Measurements from ENCODE around the gene KTN1. TPM values are rescaled to one million over a fixed set of nuclear protein-coding genes. Genes with fewer than 3 reads are reported as not detected.

KTN1 gene
- total RNA-seq, 1 experiment from 2014 or later = 125 TPM

DNA sequence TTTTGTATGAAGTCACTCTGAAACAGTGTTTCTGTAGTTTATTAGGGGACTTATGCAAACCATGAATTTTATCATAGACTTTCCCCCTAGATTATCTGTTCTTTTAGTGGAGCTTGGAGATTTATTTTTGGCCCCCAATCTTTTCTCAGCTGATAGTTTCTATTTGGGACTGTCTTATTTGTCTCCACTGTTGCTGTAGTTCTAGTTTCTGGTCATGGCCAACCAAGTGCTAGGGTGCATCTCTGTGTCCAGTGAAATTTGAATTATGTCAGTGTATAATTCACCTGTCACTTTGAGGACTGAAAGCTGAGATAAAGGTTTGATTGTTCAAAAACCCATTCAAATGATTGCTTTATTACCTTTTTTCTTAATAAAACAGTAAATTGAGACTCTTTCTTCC is 61.3 kb downstream of the KTN1 start (continued):
- TF ChIP-seq, protein P1, sequence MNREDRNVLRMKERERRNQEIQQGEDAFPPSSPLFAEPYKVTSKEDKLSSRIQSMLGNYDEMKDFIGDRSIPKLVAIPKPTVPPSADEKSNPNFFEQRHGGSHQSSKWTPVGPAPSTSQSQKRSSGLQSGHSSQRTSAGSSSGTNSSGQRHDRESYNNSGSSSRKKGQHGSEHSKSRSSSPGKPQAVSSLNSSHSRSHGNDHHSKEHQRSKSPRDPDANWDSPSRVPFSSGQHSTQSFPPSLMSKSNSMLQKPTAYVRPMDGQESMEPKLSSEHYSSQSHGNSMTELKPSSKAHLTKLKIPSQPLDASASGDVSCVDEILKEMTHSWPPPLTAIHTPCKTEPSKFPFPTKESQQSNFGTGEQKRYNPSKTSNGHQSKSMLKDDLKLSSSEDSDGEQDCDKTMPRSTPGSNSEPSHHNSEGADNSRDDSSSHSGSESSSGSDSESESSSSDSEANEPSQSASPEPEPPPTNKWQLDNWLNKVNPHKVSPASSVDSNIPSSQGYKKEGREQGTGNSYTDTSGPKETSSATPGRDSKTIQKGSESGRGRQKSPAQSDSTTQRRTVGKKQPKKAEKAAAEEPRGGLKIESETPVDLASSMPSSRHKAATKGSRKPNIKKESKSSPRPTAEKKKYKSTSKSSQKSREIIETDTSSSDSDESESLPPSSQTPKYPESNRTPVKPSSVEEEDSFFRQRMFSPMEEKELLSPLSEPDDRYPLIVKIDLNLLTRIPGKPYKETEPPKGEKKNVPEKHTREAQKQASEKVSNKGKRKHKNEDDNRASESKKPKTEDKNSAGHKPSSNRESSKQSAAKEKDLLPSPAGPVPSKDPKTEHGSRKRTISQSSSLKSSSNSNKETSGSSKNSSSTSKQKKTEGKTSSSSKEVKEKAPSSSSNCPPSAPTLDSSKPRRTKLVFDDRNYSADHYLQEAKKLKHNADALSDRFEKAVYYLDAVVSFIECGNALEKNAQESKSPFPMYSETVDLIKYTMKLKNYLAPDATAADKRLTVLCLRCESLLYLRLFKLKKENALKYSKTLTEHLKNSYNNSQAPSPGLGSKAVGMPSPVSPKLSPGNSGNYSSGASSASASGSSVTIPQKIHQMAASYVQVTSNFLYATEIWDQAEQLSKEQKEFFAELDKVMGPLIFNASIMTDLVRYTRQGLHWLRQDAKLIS (CRISPR knock-in tag; IDR thresholded peaks at IDR 0.05; ENCODE audit: borderline replicate concordance) = no peak
- TF ChIP-seq, protein P2, sequence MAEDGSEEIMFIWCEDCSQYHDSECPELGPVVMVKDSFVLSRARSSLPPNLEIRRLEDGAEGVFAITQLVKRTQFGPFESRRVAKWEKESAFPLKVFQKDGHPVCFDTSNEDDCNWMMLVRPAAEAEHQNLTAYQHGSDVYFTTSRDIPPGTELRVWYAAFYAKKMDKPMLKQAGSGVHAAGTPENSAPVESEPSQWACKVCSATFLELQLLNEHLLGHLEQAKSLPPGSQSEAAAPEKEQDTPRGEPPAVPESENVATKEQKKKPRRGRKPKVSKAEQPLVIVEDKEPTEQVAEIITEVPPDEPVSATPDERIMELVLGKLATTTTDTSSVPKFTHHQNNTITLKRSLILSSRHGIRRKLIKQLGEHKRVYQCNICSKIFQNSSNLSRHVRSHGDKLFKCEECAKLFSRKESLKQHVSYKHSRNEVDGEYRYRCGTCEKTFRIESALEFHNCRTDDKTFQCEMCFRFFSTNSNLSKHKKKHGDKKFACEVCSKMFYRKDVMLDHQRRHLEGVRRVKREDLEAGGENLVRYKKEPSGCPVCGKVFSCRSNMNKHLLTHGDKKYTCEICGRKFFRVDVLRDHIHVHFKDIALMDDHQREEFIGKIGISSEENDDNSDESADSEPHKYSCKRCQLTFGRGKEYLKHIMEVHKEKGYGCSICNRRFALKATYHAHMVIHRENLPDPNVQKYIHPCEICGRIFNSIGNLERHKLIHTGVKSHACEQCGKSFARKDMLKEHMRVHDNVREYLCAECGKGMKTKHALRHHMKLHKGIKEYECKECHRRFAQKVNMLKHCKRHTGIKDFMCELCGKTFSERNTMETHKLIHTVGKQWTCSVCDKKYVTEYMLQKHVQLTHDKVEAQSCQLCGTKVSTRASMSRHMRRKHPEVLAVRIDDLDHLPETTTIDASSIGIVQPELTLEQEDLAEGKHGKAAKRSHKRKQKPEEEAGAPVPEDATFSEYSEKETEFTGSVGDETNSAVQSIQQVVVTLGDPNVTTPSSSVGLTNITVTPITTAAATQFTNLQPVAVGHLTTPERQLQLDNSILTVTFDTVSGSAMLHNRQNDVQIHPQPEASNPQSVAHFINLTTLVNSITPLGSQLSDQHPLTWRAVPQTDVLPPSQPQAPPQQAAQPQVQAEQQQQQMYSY (CRISPR knock-in tag; IDR thresholded peaks at IDR 0.05) = no peak
- TF ChIP-seq NFYB (CRISPR knock-in tag; conservative IDR thresholded peaks at IDR 0.05; ENCODE audit: low read depth) (no peak), OVOL2 (CRISPR knock-in tag; IDR thresholded peaks at IDR 0.05; ENCODE audit: borderline replicate concordance) (no peak), SMAD3 (CRISPR knock-in tag; IDR thresholded peaks at IDR 0.05; ENCODE audit: borderline replicate concordance) (no peak), PRRX2 (CRISPR knock-in tag; IDR thresholded peaks at IDR 0.05) (no peak), ZNF232 (CRISPR knock-in tag; IDR thresholded peaks at IDR 0.05) (no peak), GTF2I (CRISPR knock-in tag; conservative IDR thresholded peaks at IDR 0.05) (no peak)

DNA sequence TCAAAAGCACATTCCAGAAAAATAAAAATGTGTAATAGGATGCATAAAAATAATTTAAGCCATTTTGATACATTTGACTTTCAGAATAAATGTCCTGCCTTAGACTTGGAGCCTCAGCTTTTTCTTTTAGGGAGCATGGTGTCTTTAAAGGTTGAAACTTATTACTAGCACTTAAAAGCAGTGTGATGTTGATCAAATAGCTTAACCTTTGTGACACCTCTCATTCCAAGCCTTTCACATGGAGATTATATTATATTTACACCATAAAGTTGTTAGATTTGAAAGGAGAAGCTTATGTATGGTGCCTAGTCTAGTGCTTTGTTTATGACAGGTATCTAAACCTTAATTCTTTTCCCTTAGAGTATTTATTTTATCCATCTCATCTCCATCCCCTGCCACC is 61.9 kb downstream of the KTN1 start:
- ChIA-PET POLR2A (no interaction called here), CTCF (interaction anchor here (0.6 to 2.4 kb wide), 5 partner anchors 44 to 841 kb away, joined by 3 to 14 read pairs (median 4); no protein-coding TSS in a partner anchor)
- no peaks in the 10 kb centered on the region for H3K9me3 Mint-ChIP-seq
- no peak for TF ChIP-seq PRRX2 (CRISPR knock-in tag; IDR thresholded peaks at IDR 0.05)
- TF ChIP-seq, protein P3, sequence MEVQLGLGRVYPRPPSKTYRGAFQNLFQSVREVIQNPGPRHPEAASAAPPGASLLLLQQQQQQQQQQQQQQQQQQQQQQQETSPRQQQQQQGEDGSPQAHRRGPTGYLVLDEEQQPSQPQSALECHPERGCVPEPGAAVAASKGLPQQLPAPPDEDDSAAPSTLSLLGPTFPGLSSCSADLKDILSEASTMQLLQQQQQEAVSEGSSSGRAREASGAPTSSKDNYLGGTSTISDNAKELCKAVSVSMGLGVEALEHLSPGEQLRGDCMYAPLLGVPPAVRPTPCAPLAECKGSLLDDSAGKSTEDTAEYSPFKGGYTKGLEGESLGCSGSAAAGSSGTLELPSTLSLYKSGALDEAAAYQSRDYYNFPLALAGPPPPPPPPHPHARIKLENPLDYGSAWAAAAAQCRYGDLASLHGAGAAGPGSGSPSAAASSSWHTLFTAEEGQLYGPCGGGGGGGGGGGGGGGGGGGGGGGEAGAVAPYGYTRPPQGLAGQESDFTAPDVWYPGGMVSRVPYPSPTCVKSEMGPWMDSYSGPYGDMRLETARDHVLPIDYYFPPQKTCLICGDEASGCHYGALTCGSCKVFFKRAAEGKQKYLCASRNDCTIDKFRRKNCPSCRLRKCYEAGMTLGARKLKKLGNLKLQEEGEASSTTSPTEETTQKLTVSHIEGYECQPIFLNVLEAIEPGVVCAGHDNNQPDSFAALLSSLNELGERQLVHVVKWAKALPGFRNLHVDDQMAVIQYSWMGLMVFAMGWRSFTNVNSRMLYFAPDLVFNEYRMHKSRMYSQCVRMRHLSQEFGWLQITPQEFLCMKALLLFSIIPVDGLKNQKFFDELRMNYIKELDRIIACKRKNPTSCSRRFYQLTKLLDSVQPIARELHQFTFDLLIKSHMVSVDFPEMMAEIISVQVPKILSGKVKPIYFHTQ (CRISPR knock-in tag; IDR thresholded peaks at IDR 0.05) = no peak
- TF ChIP-seq, protein P4, sequence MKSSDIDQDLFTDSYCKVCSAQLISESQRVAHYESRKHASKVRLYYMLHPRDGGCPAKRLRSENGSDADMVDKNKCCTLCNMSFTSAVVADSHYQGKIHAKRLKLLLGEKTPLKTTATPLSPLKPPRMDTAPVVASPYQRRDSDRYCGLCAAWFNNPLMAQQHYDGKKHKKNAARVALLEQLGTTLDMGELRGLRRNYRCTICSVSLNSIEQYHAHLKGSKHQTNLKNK (CRISPR knock-in tag; IDR thresholded peaks at IDR 0.05) = 0 out of 2 replicates have a peak, but pooled peaks have one; percentile 45
- H3K27me3 Mint-ChIP-seq (ENCODE audit: low read depth) = no peaks in the 10 kb centered on the region
- peaks cover 51% of the 10 kb centered on the region for H3K36me3 Mint-ChIP-seq
- no peak overlapping the region for H3K27ac Mint-ChIP-seq
- ATAC-seq = peak; percentile 58
- DNase-seq (ENCODE audit: low spot score) = no peak
- H3K4me1 Mint-ChIP-seq = peaks cover 26% of the 10 kb centered on the region
- no peak overlapping the region; the same call in 1 of the 2 replicates for H3K4me3 Mint-ChIP-seq

DNA sequence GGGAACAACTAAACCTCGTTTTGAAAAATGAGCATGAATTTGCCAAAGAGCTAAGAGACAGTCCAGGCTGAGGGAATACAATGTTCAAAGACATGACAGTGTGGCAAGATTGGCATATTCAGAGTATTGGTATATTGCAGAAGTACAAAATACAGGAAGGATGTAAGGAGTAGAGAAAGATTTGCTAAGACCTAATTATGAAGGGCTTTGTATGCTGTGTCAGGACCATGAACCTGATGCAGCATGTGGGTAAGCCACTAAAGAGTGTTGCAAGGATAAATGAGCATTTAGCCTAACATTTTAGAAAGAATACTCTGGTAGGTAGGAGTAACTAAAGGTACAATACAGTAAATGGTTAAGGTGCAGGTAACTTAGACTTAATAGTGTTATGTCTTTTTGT is 65.1 kb downstream of the KTN1 start:
- no peaks in the 10 kb centered on the region for H3K9me3 Mint-ChIP-seq
- no peak overlapping the region for H3K4me3 Mint-ChIP-seq
- H3K4me1 Mint-ChIP-seq = peaks cover 25% of the 10 kb centered on the region
- ATAC-seq (no peak), DNase-seq (ENCODE audit: low spot score) (no peak)
- CTCF ChIA-PET = interaction anchor here (1.1 kb wide), 1 partner anchor 207 kb away, joined by 4 read pairs; no protein-coding TSS in a partner anchor
- POLR2A ChIA-PET = no interaction called here
- H3K27ac Mint-ChIP-seq = no peak overlapping the region
- H3K27me3 Mint-ChIP-seq (ENCODE audit: low read depth) = no peaks in the 10 kb centered on the region
- peaks cover 47% of the 10 kb centered on the region for H3K36me3 Mint-ChIP-seq
- TF ChIP-seq, protein P5, sequence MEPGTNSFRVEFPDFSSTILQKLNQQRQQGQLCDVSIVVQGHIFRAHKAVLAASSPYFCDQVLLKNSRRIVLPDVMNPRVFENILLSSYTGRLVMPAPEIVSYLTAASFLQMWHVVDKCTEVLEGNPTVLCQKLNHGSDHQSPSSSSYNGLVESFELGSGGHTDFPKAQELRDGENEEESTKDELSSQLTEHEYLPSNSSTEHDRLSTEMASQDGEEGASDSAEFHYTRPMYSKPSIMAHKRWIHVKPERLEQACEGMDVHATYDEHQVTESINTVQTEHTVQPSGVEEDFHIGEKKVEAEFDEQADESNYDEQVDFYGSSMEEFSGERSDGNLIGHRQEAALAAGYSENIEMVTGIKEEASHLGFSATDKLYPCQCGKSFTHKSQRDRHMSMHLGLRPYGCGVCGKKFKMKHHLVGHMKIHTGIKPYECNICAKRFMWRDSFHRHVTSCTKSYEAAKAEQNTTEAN (CRISPR knock-in tag; IDR thresholded peaks at IDR 0.05) = no peak
- no peak for TF ChIP-seq SP1 (CRISPR knock-in tag; conservative IDR thresholded peaks at IDR 0.05)
- TF ChIP-seq, protein P6, sequence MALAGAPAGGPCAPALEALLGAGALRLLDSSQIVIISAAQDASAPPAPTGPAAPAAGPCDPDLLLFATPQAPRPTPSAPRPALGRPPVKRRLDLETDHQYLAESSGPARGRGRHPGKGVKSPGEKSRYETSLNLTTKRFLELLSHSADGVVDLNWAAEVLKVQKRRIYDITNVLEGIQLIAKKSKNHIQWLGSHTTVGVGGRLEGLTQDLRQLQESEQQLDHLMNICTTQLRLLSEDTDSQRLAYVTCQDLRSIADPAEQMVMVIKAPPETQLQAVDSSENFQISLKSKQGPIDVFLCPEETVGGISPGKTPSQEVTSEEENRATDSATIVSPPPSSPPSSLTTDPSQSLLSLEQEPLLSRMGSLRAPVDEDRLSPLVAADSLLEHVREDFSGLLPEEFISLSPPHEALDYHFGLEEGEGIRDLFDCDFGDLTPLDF (CRISPR knock-in tag; IDR thresholded peaks at IDR 0.05) = no peak
- TF ChIP-seq JAZF1 (CRISPR knock-in tag; IDR thresholded peaks at IDR 0.05) = no peak
- TF ChIP-seq, protein P7, sequence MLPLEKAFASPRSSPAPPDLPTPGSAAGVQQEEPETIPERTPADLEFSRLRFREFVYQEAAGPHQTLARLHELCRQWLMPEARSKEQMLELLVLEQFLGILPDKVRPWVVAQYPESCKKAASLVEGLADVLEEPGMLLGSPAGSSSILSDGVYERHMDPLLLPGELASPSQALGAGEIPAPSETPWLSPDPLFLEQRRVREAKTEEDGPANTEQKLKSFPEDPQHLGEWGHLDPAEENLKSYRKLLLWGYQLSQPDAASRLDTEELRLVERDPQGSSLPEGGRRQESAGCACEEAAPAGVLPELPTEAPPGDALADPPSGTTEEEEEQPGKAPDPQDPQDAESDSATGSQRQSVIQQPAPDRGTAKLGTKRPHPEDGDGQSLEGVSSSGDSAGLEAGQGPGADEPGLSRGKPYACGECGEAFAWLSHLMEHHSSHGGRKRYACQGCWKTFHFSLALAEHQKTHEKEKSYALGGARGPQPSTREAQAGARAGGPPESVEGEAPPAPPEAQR (CRISPR knock-in tag; IDR thresholded peaks at IDR 0.05) = no peak
- TF ChIP-seq ATF1 (CRISPR knock-in tag; IDR thresholded peaks at IDR 0.05) = no peak
- TF ChIP-seq, protein P8, sequence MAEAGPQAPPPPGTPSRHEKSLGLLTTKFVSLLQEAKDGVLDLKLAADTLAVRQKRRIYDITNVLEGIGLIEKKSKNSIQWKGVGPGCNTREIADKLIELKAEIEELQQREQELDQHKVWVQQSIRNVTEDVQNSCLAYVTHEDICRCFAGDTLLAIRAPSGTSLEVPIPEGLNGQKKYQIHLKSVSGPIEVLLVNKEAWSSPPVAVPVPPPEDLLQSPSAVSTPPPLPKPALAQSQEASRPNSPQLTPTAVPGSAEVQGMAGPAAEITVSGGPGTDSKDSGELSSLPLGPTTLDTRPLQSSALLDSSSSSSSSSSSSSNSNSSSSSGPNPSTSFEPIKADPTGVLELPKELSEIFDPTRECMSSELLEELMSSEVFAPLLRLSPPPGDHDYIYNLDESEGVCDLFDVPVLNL (CRISPR knock-in tag; IDR thresholded peaks at IDR 0.05; ENCODE audit: borderline replicate concordance, low read depth) = no peak
